PC-3 (cell line): ENCODE measurements around the gene CCDC136.

Experiments
- EZH2 ChIP-seq: fragments of 300-600 bp; sonication (generic); IDR thresholded peaks from one replicate; pipeline ENCODE4 v1.6.1; 2017; ENCODE audit warnings: antibody characterized with exemption, mild to moderate bottlenecking, low read length; ENCODE audit not compliant: unreplicated experiment
- TF ChIP-seq, protein P1 (sequence below): fragments of 300-600 bp; sonication (generic); conservative IDR thresholded peaks from 2 replicates; pipeline ENCODE4 v1.5.1; 2017; ENCODE audit warnings: antibody characterized with exemption, low read depth, mild to moderate bottlenecking, low read length

DNA sequence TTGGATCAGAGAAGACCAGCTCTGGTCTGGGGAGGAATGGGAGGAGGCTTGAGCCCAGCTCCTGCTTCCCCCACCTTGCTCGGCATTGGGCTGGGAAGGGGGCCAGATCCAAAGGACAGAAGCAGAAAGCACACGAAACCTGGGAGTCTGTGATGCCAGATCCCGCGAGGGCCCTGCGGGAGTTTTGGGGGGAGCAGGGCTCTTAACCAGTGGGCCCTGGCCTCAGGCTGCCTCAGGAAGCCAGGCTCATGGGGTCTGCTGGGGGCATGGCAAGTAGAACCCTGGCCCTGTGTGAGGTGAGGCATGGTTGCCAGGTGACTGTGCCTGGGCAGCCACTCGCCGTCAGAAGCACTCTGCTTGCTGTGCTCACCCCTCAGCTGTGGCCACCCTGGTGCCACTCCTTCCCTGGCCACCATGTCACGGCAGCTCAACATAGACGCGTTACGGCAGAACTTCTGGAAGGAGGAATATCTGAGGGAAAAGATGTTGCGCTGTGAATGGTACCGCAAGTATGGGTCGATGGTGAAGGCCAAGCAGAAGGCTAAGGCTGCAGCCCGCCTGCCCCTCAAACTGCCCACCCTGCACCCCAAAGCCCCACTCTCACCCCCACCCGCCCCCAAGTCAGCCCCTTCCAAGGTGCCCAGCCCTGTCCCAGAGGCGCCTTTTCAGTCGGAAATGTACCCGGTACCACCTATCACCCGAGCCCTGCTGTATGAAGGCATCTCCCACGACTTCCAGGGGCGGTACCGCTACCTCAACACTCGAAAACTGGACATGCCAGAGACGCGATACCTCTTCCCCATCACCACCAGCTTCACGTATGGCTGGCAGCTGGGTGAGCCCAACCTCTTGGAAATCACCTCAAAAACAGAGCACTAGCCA, 74.5 kb downstream of the CCDC136 start:
- TF ChIP-seq, protein P1, sequence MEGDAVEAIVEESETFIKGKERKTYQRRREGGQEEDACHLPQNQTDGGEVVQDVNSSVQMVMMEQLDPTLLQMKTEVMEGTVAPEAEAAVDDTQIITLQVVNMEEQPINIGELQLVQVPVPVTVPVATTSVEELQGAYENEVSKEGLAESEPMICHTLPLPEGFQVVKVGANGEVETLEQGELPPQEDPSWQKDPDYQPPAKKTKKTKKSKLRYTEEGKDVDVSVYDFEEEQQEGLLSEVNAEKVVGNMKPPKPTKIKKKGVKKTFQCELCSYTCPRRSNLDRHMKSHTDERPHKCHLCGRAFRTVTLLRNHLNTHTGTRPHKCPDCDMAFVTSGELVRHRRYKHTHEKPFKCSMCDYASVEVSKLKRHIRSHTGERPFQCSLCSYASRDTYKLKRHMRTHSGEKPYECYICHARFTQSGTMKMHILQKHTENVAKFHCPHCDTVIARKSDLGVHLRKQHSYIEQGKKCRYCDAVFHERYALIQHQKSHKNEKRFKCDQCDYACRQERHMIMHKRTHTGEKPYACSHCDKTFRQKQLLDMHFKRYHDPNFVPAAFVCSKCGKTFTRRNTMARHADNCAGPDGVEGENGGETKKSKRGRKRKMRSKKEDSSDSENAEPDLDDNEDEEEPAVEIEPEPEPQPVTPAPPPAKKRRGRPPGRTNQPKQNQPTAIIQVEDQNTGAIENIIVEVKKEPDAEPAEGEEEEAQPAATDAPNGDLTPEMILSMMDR: no peak
- TF ChIP-seq EZH2: no peak
